ENCODE results near the gene NRARP. TPM values are rescaled to one million over a fixed set of nuclear protein-coding genes. Genes with fewer than 3 reads are reported as not detected.

The NRARP gene
- total and polyA plus RNA-seq, 2 of the 8 experiments (the other 6 are each of a cell fraction or from before 2014, with no cell fraction given) = 32.5 to 37.2 TPM

Other genes with a start within 250 kb of the NRARP start
- 3.2 and 3.8 TPM in 2 replicates for gene ENTPD2, start 248.2 kb downstream of the NRARP start, total RNA-seq (2021; fragmentation: NEBNext Ultra II Directional; extraction: Animal tissue kit (Norgen Biotek cat#: 25700))
- 0.65 and 1.9 TPM in 2 replicates for gene ENTPD2, start 248.2 kb downstream of the NRARP start, polyA plus RNA-seq (2011; rRNA removed)
- 30.3 and 32.1 TPM in 2 replicates for gene SAPCD2, start 231.7 kb downstream of the NRARP start, total RNA-seq (2021; fragmentation: NEBNext Ultra II Directional; extraction: Animal tissue kit (Norgen Biotek cat#: 25700))
- 12.7 and 17.3 TPM in 2 replicates for gene SAPCD2, start 231.7 kb downstream of the NRARP start, polyA plus RNA-seq (2011; rRNA removed)
- gene UAP1L1, start 224.8 kb downstream of the NRARP start, total RNA-seq (2021; fragmentation: NEBNext Ultra II Directional; extraction: Animal tissue kit (Norgen Biotek cat#: 25700)) = 5.4 and 5.5 TPM in 2 replicates
- 2.0 and 3.5 TPM in 2 replicates for gene UAP1L1, start 224.8 kb downstream of the NRARP start, polyA plus RNA-seq (2011; rRNA removed)
- 35.1 and 36.3 TPM in 2 replicates for gene MAN1B1, start 215.3 kb downstream of the NRARP start, total RNA-seq (2021; fragmentation: NEBNext Ultra II Directional; extraction: Animal tissue kit (Norgen Biotek cat#: 25700))
- 33.7 and 36.5 TPM in 2 replicates for gene MAN1B1, start 215.3 kb downstream of the NRARP start, polyA plus RNA-seq (2011; rRNA removed)
- 21.2 and 21.5 TPM in 2 replicates for gene DPP7, start 187.5 kb downstream of the NRARP start, total RNA-seq (2021; fragmentation: NEBNext Ultra II Directional; extraction: Animal tissue kit (Norgen Biotek cat#: 25700))
- gene DPP7, start 187.5 kb downstream of the NRARP start, polyA plus RNA-seq (2011; rRNA removed) = 26.8 and 34.7 TPM in 2 replicates
- 2.1 TPM in 2 replicates for gene GRIN1, start 163.1 kb downstream of the NRARP start, total RNA-seq (2021; fragmentation: NEBNext Ultra II Directional; extraction: Animal tissue kit (Norgen Biotek cat#: 25700))
- 0.48 and 1.3 TPM in 2 replicates for gene GRIN1, start 163.1 kb downstream of the NRARP start, polyA plus RNA-seq (2011; rRNA removed)
- gene LRRC26, start 132.2 kb downstream of the NRARP start, total RNA-seq (2021; fragmentation: NEBNext Ultra II Directional; extraction: Animal tissue kit (Norgen Biotek cat#: 25700)) = 0.34 and 0.36 TPM in 2 replicates
- 0.85 and 1.0 TPM in 2 replicates for gene LRRC26, start 132.2 kb downstream of the NRARP start, polyA plus RNA-seq (2011; rRNA removed)
- gene TMEM210, start 130.2 kb downstream of the NRARP start, total RNA-seq (2021; fragmentation: NEBNext Ultra II Directional; extraction: Animal tissue kit (Norgen Biotek cat#: 25700)) = not detected in 2 replicates
- gene TMEM210, start 130.2 kb downstream of the NRARP start, polyA plus RNA-seq (2011; rRNA removed) = not detected in 2 replicates
- 37.7 and 41.9 TPM in 2 replicates for gene ANAPC2, start 113.7 kb downstream of the NRARP start, total RNA-seq (2021; fragmentation: NEBNext Ultra II Directional; extraction: Animal tissue kit (Norgen Biotek cat#: 25700))
- 30.2 and 44.3 TPM in 2 replicates for gene ANAPC2, start 113.7 kb downstream of the NRARP start, polyA plus RNA-seq (2011; rRNA removed)
- gene SSNA1, start 113.6 kb downstream of the NRARP start, total RNA-seq (2021; fragmentation: NEBNext Ultra II Directional; extraction: Animal tissue kit (Norgen Biotek cat#: 25700)) = 87.3 and 91.3 TPM in 2 replicates
- gene SSNA1, start 113.6 kb downstream of the NRARP start, polyA plus RNA-seq (2011; rRNA removed) = 157 and 182 TPM in 2 replicates
- 23.2 and 27.2 TPM in 2 replicates for gene TPRN, start 101.5 kb downstream of the NRARP start, total RNA-seq (2021; fragmentation: NEBNext Ultra II Directional; extraction: Animal tissue kit (Norgen Biotek cat#: 25700))
- gene TPRN, start 101.5 kb downstream of the NRARP start, polyA plus RNA-seq (2011; rRNA removed) = 9.7 and 14.9 TPM in 2 replicates
- gene TMEM203, start 96.6 kb downstream of the NRARP start, total RNA-seq (2021; fragmentation: NEBNext Ultra II Directional; extraction: Animal tissue kit (Norgen Biotek cat#: 25700)) = 44.1 and 44.2 TPM in 2 replicates
- gene TMEM203, start 96.6 kb downstream of the NRARP start, polyA plus RNA-seq (2011; rRNA removed) = 57.1 and 67.1 TPM in 2 replicates
- 32.3 and 33.2 TPM in 2 replicates for gene NDOR1, start 96.6 kb downstream of the NRARP start, total RNA-seq (2021; fragmentation: NEBNext Ultra II Directional; extraction: Animal tissue kit (Norgen Biotek cat#: 25700))
- gene NDOR1, start 96.6 kb downstream of the NRARP start, polyA plus RNA-seq (2011; rRNA removed) = 25.7 and 42.4 TPM in 2 replicates
- 7.7 and 8.9 TPM in 2 replicates for gene RNF208, start 80.0 kb downstream of the NRARP start, total RNA-seq (2021; fragmentation: NEBNext Ultra II Directional; extraction: Animal tissue kit (Norgen Biotek cat#: 25700))
- gene RNF208, start 80.0 kb downstream of the NRARP start, polyA plus RNA-seq (2011; rRNA removed) = 2.7 and 4.8 TPM in 2 replicates
- 1.0 and 1.6 TPM in 2 replicates for gene CYSRT1, start 77.1 kb downstream of the NRARP start, total RNA-seq (2021; fragmentation: NEBNext Ultra II Directional; extraction: Animal tissue kit (Norgen Biotek cat#: 25700))
- gene CYSRT1, start 77.1 kb downstream of the NRARP start, polyA plus RNA-seq (2011; rRNA removed) = 6.5 and 7.6 TPM in 2 replicates
- 0.17 TPM in 1 of 2 replicates, not detected in the other for gene RNF224, start 74.8 kb downstream of the NRARP start, total RNA-seq (2021; fragmentation: NEBNext Ultra II Directional; extraction: Animal tissue kit (Norgen Biotek cat#: 25700))
- 0.24 and 0.25 TPM in 2 replicates for gene RNF224, start 74.8 kb downstream of the NRARP start, polyA plus RNA-seq (2011; rRNA removed)
- gene SLC34A3, start 71.4 kb downstream of the NRARP start, total RNA-seq (2021; fragmentation: NEBNext Ultra II Directional; extraction: Animal tissue kit (Norgen Biotek cat#: 25700)) = not detected in 2 replicates
- gene SLC34A3, start 71.4 kb downstream of the NRARP start, polyA plus RNA-seq (2011; rRNA removed) = 0.06 and 0.08 TPM in 2 replicates
- gene TUBB4B, start 61.0 kb downstream of the NRARP start, total RNA-seq (2021; fragmentation: NEBNext Ultra II Directional; extraction: Animal tissue kit (Norgen Biotek cat#: 25700)) = 307 and 311 TPM in 2 replicates
- 280 and 342 TPM in 2 replicates for gene TUBB4B, start 61.0 kb downstream of the NRARP start, polyA plus RNA-seq (2011; rRNA removed)
- not detected in 2 replicates for gene STPG3, start 51.0 kb downstream of the NRARP start, total RNA-seq (2021; fragmentation: NEBNext Ultra II Directional; extraction: Animal tissue kit (Norgen Biotek cat#: 25700))
- 0.14 TPM in 1 of 2 replicates, not detected in the other for gene STPG3, start 51.0 kb downstream of the NRARP start, polyA plus RNA-seq (2011; rRNA removed)
- 70.8 and 78.0 TPM in 2 replicates for gene NELFB, start 46.9 kb downstream of the NRARP start, total RNA-seq (2021; fragmentation: NEBNext Ultra II Directional; extraction: Animal tissue kit (Norgen Biotek cat#: 25700))
- gene NELFB, start 46.9 kb downstream of the NRARP start, polyA plus RNA-seq (2011; rRNA removed) = 57.6 and 86.5 TPM in 2 replicates
- 9.2 and 9.3 TPM in 2 replicates for gene TOR4A, start 24.5 kb downstream of the NRARP start, total RNA-seq (2021; fragmentation: NEBNext Ultra II Directional; extraction: Animal tissue kit (Norgen Biotek cat#: 25700))
- 8.4 and 11.4 TPM in 2 replicates for gene TOR4A, start 24.5 kb downstream of the NRARP start, polyA plus RNA-seq (2011; rRNA removed)
- 7.0 and 7.2 TPM in 2 replicates for gene EXD3, start 120.9 kb upstream of the NRARP start, total RNA-seq (2021; fragmentation: NEBNext Ultra II Directional; extraction: Animal tissue kit (Norgen Biotek cat#: 25700))
- gene EXD3, start 120.9 kb upstream of the NRARP start, polyA plus RNA-seq (2011; rRNA removed) = 9.4 and 12.7 TPM in 2 replicates
- 0.34 and 0.55 TPM in 2 replicates for gene NOXA1, start 121.1 kb upstream of the NRARP start, total RNA-seq (2021; fragmentation: NEBNext Ultra II Directional; extraction: Animal tissue kit (Norgen Biotek cat#: 25700))
- 0.91 and 1.5 TPM in 2 replicates for gene NOXA1, start 121.1 kb upstream of the NRARP start, polyA plus RNA-seq (2011; rRNA removed)
- gene ENTPD8, start 139.1 kb upstream of the NRARP start, total RNA-seq (2021; fragmentation: NEBNext Ultra II Directional; extraction: Animal tissue kit (Norgen Biotek cat#: 25700)) = 0.33 and 0.48 TPM in 2 replicates
- 0.51 and 1.1 TPM in 2 replicates for gene ENTPD8, start 139.1 kb upstream of the NRARP start, polyA plus RNA-seq (2011; rRNA removed)
- gene NSMF, start 157.1 kb upstream of the NRARP start, total RNA-seq (2021; fragmentation: NEBNext Ultra II Directional; extraction: Animal tissue kit (Norgen Biotek cat#: 25700)) = 55.5 and 56.7 TPM in 2 replicates
- 65.1 and 90.8 TPM in 2 replicates for gene NSMF, start 157.1 kb upstream of the NRARP start, polyA plus RNA-seq (2011; rRNA removed)
- gene PNPLA7, start 248.1 kb upstream of the NRARP start, total RNA-seq (2021; fragmentation: NEBNext Ultra II Directional; extraction: Animal tissue kit (Norgen Biotek cat#: 25700)) = 0.47 and 0.57 TPM in 2 replicates
- gene PNPLA7, start 248.1 kb upstream of the NRARP start, polyA plus RNA-seq (2011; rRNA removed) = 0.35 and 0.36 TPM in 2 replicates
- gene MRPL41, start 249.6 kb upstream of the NRARP start, total RNA-seq (2021; fragmentation: NEBNext Ultra II Directional; extraction: Animal tissue kit (Norgen Biotek cat#: 25700)) = 47.2 and 49.4 TPM in 2 replicates
- gene MRPL41, start 249.6 kb upstream of the NRARP start, polyA plus RNA-seq (2011; rRNA removed) = 58.1 and 79.3 TPM in 2 replicates